CD14-positive monocyte (primary cell): ENCODE results near the gene ABHD14A. TPM values are rescaled to one million over a fixed set of nuclear protein-coding genes. Genes with fewer than 3 reads are reported as not detected.

Experiments used
- DNase-seq, 3 donors: peaks; one replicate each; pipeline ENCODE4 v3.0.0-alpha.2; 2011 to 2022
- H2AFZ ChIP-seq: 2 replicates; pipeline ENCODE4 v1.6.0; 2012; ENCODE audit warnings: mild to moderate bottlenecking, low read depth, low read length, inconsistent platforms; ENCODE audit not compliant: insufficient read depth, poor library complexity, severe bottlenecking
- H3K27ac ChIP-seq, 2 donors: 1 replicate in 1 of 2; 2 replicates in 1 of 2; pipeline ENCODE4 v1.5.1; 2012 to 2013; ENCODE audit warnings: low read length in 2 of 2, control low read depth in 1 of 2, inconsistent platforms in 1 of 2, low read depth in 1 of 2, mild to moderate bottlenecking in 1 of 2
- H3K27me3 ChIP-seq, 2 donors: one replicate each; pipeline versions ENCODE4 v1.6.0 to v1.6.1; 2011 to 2013; ENCODE audit warnings: low read length in 2 of 2; ENCODE audit not compliant: control insufficient read depth in 2 of 2, insufficient read depth in 2 of 2
- H3K36me3 ChIP-seq, 2 donors: replicated peaks in 1 of 2; 1 replicate in 1 of 2; 2 replicates in 1 of 2; pipeline versions ENCODE4 v1.5.1 to v1.6.1; 2012 to 2013; ENCODE audit warnings: low read length in 2 of 2, control low read depth in 1 of 2, inconsistent platforms in 1 of 2, mild to moderate bottlenecking in 1 of 2; ENCODE audit not compliant: insufficient read depth in 2 of 2, control insufficient read depth in 1 of 2
- H3K4me1 ChIP-seq, 2 donors: 1 replicate in 1 of 2; 2 replicates in 1 of 2; pipeline versions ENCODE4 v1.5.1 to v1.6.1; 2012 to 2013; ENCODE audit warnings: low read length in 2 of 2, control low read depth in 1 of 2, inconsistent platforms in 1 of 2, mild to moderate bottlenecking in 1 of 2, moderate library complexity in 1 of 2; ENCODE audit not compliant: insufficient read depth in 2 of 2, control insufficient read depth in 1 of 2
- H3K4me2 ChIP-seq: replicated peaks from 2 replicates; pipeline ENCODE3; 2012; ENCODE audit warnings: low read length, moderate library complexity, mild to moderate bottlenecking; ENCODE audit not compliant: poor library complexity, severe bottlenecking; ENCODE audit errors: extremely low read depth
- H3K4me3 ChIP-seq, 3 experiments: fragments of 200-600 bp in 1 of 3; sonication (generic) in 1 of 3; replicated peaks in 1 of 3; 1 replicate in 2 of 3; 2 replicates in 1 of 3; pipeline ENCODE4 v1.5.1; 2011 to 2013; ENCODE audit warnings: low read length in 3 of 3, mild to moderate bottlenecking in 3 of 3, control low read depth in 2 of 3, low read depth in 2 of 3, inconsistent platforms in 1 of 3, moderate library complexity in 1 of 3
- H3K79me2 ChIP-seq: 2 replicates; pipeline ENCODE4 v1.6.0; 2012; ENCODE audit warnings: mild to moderate bottlenecking, control low read depth, inconsistent platforms, low read length, moderate library complexity; ENCODE audit not compliant: insufficient read depth
- H3K9ac ChIP-seq: 2 replicates; pipeline ENCODE4 v1.6.0; 2017; ENCODE audit warnings: low read length, mild to moderate bottlenecking; ENCODE audit not compliant: insufficient read depth, poor library complexity, severe bottlenecking
- H3K9me3 ChIP-seq, 2 donors: replicated peaks in 1 of 2; 1 replicate in 1 of 2; 2 replicates in 1 of 2; pipeline versions ENCODE4 v1.5.1 to v1.6.1; 2012 to 2013; ENCODE audit warnings: low read length in 2 of 2, control low read depth in 1 of 2; ENCODE audit not compliant: control insufficient read depth in 1 of 2, insufficient read depth in 1 of 2
- H4K20me1 ChIP-seq: 2 replicates; pipeline ENCODE4 v1.6.0; 2012; ENCODE audit warnings: mild to moderate bottlenecking, low read length, control low read depth, moderate library complexity; ENCODE audit not compliant: insufficient read depth
- H3K27ac Mint-ChIP-seq, 7 donors: one replicate each; pipeline ENCODE4 v1.8.0; 2020; ENCODE audit warnings: mild to moderate bottlenecking in 7 of 7, mixed read lengths in 7 of 7, moderate library complexity in 6 of 7, inconsistent platforms in 2 of 7
- H3K27me3 Mint-ChIP-seq, 3 donors: one replicate each; pipeline ENCODE4 v1.8.0; 2021 to 2022; ENCODE audit warnings: low read depth in 3 of 3, mild to moderate bottlenecking in 3 of 3, mixed read lengths in 3 of 3, moderate library complexity in 3 of 3, inconsistent platforms in 1 of 3
- H3K36me3 Mint-ChIP-seq, 2 donors: one replicate each; pipeline ENCODE4 v1.8.0; 2020; ENCODE audit warnings: mixed read lengths in 2 of 2, inconsistent platforms in 1 of 2, mild to moderate bottlenecking in 1 of 2
- H3K4me1 Mint-ChIP-seq: one replicate; pipeline ENCODE4 v1.8.0; 2020; ENCODE audit warnings: mild to moderate bottlenecking, mixed read lengths
- H3K4me3 Mint-ChIP-seq, 2 donors: one replicate each; pipeline ENCODE4 v1.8.0; 2020; ENCODE audit warnings: mild to moderate bottlenecking in 2 of 2, mixed read lengths in 2 of 2, moderate library complexity in 1 of 2
- H3K9me3 Mint-ChIP-seq, 7 donors: one replicate each; pipeline ENCODE4 v1.8.0; 2020 to 2022; ENCODE audit warnings: mixed read lengths in 7 of 7, mild to moderate bottlenecking in 6 of 7, moderate library complexity in 6 of 7, inconsistent platforms in 2 of 7
- CTCF ChIP-seq: fragments of 200-600 bp; IDR thresholded peaks from one replicate; pipeline ENCODE4 v1.8.0; 2022; ENCODE audit warnings: antibody characterized with exemption, mild to moderate bottlenecking
- WGBS: methylation state at CpG from one replicate; pipeline ENCODE4 v1.1.5; 2013; ENCODE audit warnings: missing lambda C conversion rate; ENCODE audit not compliant: insufficient coverage; 5-methylcytosine and 5-hydroxymethylcytosine counted together
- intact Hi-C, 2 donors: fragments of 100-400 bp; cut with micrococcal nuclease; formaldehyde crosslinking; loops; one replicate each; pipeline versions ENCODE4 v1.15.0 to v1.15.1; 2023
- polyA plus RNA-seq, 3 donors: library from polyadenylated mRNA; depleted of rRNA in 1 of 3; unstranded in 2 of 3; stranded (reverse) in 1 of 3; fragments of 300-500 nt in 2 of 3; fragments of >200 nt in 1 of 3; fragmentation: Illumina TruSeq in 2 of 3; gene quantifications; 1 replicate in 2 of 3; 2 replicates in 1 of 3; pipeline ENCODE4 v1.2.3, GENCODE V29; 2012 to 2021

Gene ABHD14A
- polyA plus RNA-seq, 3 donors: 6.9 to 13.2 (median 11.7) TPM

- no peak overlapping the region for H3K27ac ChIP-seq
- Mint-ChIP-seq H3K4me1 (peaks cover 19% of the 10 kb centered on the region), H3K27ac (no peak overlapping the region), H3K27me3 (peaks cover 2 to 7% (median 6%) of the 10 kb centered on the region in 3 donors), H3K9me3 (no peaks in the 10 kb centered on the region), H3K36me3 (no peaks in the 10 kb centered on the region), H3K4me3 (no peak overlapping the region)
- H3K9me3 ChIP-seq: no peaks in the 10 kb centered on the region
- H3K36me3 ChIP-seq: no peaks in the 10 kb centered on the region
- H3K4me3 ChIP-seq: no peak overlapping the region
- WGBS: 1% methylated on average over 7 of the region's 18 CpGs
- TF ChIP-seq CTCF: peak; percentile 95
- H3K4me2 ChIP-seq: peak overlapping the region; percentile 20
- H3K9ac ChIP-seq: no peak overlapping the region
- no peaks in the 10 kb centered on the region for H3K79me2 ChIP-seq
- peaks cover 18 to 22% of the 10 kb centered on the region in 2 donors for H3K4me1 ChIP-seq
- DNase-seq: peak; percentile 46 to 69 (median 61)
- H2AFZ ChIP-seq: peak overlapping the region; percentile 35
- H4K20me1 ChIP-seq: no peaks in the 10 kb centered on the region
- intact Hi-C loops: loop anchor here in 1 of 2 donors (1.0 to 5.0 kb wide), 3 partner anchors 51 to 143 kb away; no protein-coding TSS in a partner anchor
- H3K27me3 ChIP-seq: no peaks in the 10 kb centered on the region
Measured at GRCh38 chr3:52001443-52001974, 26.6 kb downstream of the ABHD14A start.

GRCh38 chr3:52002748-52003147 is 27.9 kb downstream of the ABHD14A start:
- 100% methylated on average over 1 of the region's 6 CpGs for WGBS
- H3K4me2 ChIP-seq: no peak overlapping the region
- no peak for TF ChIP-seq CTCF
- Mint-ChIP-seq H3K27ac (peak overlapping the region in 1 of 7 donors; percentile 19), H3K4me1 (peaks cover 24% of the 10 kb centered on the region), H3K27me3 (peaks cover 0 to 7% (median 6%) of the 10 kb centered on the region in 3 donors), H3K9me3 (no peaks in the 10 kb centered on the region), H3K36me3 (no peaks in the 10 kb centered on the region), H3K4me3 (no peak overlapping the region)
- peaks cover 22 to 29% of the 10 kb centered on the region in 2 donors for H3K4me1 ChIP-seq
- DNase-seq: no peak
- no peak overlapping the region for H2AFZ ChIP-seq
- intact Hi-C loops: loop anchor here (2.0 to 5.0 kb wide), 3 partner anchors 50 to 140 kb away; no protein-coding TSS in a partner anchor
- no peaks in the 10 kb centered on the region for H3K27me3 ChIP-seq
- no peaks in the 10 kb centered on the region for H3K36me3 ChIP-seq
- H3K4me3 ChIP-seq: no peak overlapping the region
- no peaks in the 10 kb centered on the region for H4K20me1 ChIP-seq
- H3K9ac ChIP-seq: no peak overlapping the region
- H3K27ac ChIP-seq: no peak overlapping the region
- no peaks in the 10 kb centered on the region for H3K79me2 ChIP-seq
- no peaks in the 10 kb centered on the region for H3K9me3 ChIP-seq
